Stomach (tissue), 9 donors: Measurements from ENCODE around the gene ELMO1. TPM values are rescaled to one million over a fixed set of nuclear protein-coding genes. Genes with fewer than 3 reads are reported as not detected.

Source experiments
- DNase-seq, 2 donors: peaks; one replicate each; pipeline versions ENCODE4 v3.0.0 to v3.0.0-alpha.2; 2013 to 2019
- H3K27ac ChIP-seq, 5 donors: fragments of 200-600 bp in 4 of 5; sonication (generic) in 4 of 5; one replicate each; pipeline ENCODE4 v1.5.1; 2013 to 2019; ENCODE audit warnings: mild to moderate bottlenecking in 1 of 5, moderate library complexity in 1 of 5
- H3K27me3 ChIP-seq, 3 donors: fragments of 200-600 bp; sonication (generic); one replicate each; pipeline ENCODE4 v1.5.1; 2017 to 2019; ENCODE audit warnings: mixed run types in 1 of 3
- H3K36me3 ChIP-seq, 4 donors: fragments of 200-600 bp; sonication (generic); 1 replicate in 3 of 4; 2 replicates in 1 of 4; pipeline ENCODE4 v1.5.1; 2016 to 2019
- H3K4me1 ChIP-seq, 4 donors: fragments of 200-600 bp; sonication (generic); one replicate each; pipeline ENCODE4 v1.5.1; 2016 to 2019
- H3K4me3 ChIP-seq, 4 donors: fragments of 200-600 bp; sonication (generic) in 3 of 4; one replicate each; pipeline ENCODE4 v1.5.1; 2016 to 2019; ENCODE audit warnings: mild to moderate bottlenecking in 1 of 4
- H3K9me3 ChIP-seq, 4 donors: fragments of 200-600 bp; sonication (generic); one replicate each; pipeline ENCODE4 v1.5.1; 2016 to 2019
- EP300 ChIP-seq: sonication (generic); formaldehyde crosslinking; IDR thresholded peaks from one replicate; pipeline ENCODE4 v1.6.1; 2017; ENCODE audit warnings: antibody characterized with exemption
- POLR2A ChIP-seq, 4 donors: fragments of 450-650 bp; IDR thresholded peaks; one replicate each; pipeline ENCODE4 v1.6.1; 2016; ENCODE audit warnings: antibody characterized with exemption in 4 of 4, control low read depth in 2 of 4, mild to moderate bottlenecking in 1 of 4, moderate library complexity in 1 of 4
- POLR2AphosphoS5 ChIP-seq, 3 donors: sonication (generic); formaldehyde crosslinking; IDR thresholded peaks; one replicate each; pipeline ENCODE4 v1.6.1; 2016; ENCODE audit warnings: antibody characterized with exemption in 3 of 3
- WGBS, 5 donors: extraction: QIAGEN DNeasy Blood & Tissue Kit in 3 of 5; methylation state at CpG; one replicate each; pipeline versions ENCODE4 v1.1.5 to v1.1.7; 2013 to 2018; 5-methylcytosine and 5-hydroxymethylcytosine counted together
- intact Hi-C: fragments of 100-400 bp; cut with DNase I; formaldehyde crosslinking; loops from one replicate; pipeline ENCODE4 v1.15.1; 2023; ENCODE audit warnings: low total_unique reads
- polyA plus RNA-seq, 3 donors: library from polyadenylated mRNA; stranded (reverse); fragments of 200-250 nt; gene quantifications; one replicate each; pipeline ENCODE4 v1.2.3, GENCODE V29; 2013
- total RNA-seq, 5 donors: library from RNA; depleted of rRNA; stranded (reverse); fragments of >200 nt; gene quantifications; one replicate each; pipeline versions ENCODE4 v1.1.0 to v1.2.3, GENCODE V29; 2014 to 2016
- TF ChIP-seq, protein P1 (sequence below), 7 experiments: fragments of 450-650 bp in 4 of 7; fragments of 200-600 bp in 3 of 7; sonication (generic) in 3 of 7; IDR thresholded peaks; one replicate each; pipeline ENCODE4 v1.5.1; 2016 to 2019; ENCODE audit warnings: antibody characterized with exemption in 7 of 7, control low read depth in 2 of 7, mild to moderate bottlenecking in 1 of 7
- donor health status: healthy with polysubstance abuse.
- donor health status: Bipolar disorder and iron deficiency.
- donor health status: healthy.

Gene ELMO1
- total and polyA plus RNA-seq, 8 donors: 4.1 to 117 (median 44.8) TPM

DNA sequence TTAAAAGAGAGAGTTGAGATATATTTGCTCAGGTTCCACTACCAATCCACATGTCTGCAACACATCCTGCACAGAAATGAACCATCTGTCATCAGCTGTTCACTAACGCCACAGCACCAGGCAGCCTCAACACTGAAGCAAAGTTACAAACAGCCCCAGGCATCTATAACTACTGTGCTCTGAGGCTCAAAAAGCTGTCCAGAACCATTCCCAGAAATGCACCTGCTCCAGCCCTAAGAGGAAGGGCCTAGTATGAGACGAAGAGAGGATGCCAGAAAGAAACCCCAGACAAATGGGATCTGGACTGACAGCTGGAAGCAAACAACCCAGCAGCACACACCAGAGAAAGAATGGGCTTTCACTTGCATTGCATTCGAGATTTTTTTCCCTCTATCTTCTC, 159.3 kb downstream of the ELMO1 start:
- Histone ChIP-seq H3K27ac (no peak overlapping the region), H3K4me1 (peaks cover 9 to 35% (median 20%) of the 10 kb centered on the region in 4 donors), H3K4me3 (no peak overlapping the region), H3K27me3 (no peaks in the 10 kb centered on the region), H3K9me3 (no peaks in the 10 kb centered on the region), H3K36me3 (no peaks in the 10 kb centered on the region)
- 47 to 67% (median 56%) methylated on average over 3 of the region's 3 CpGs for WGBS, 5 donors
- intact Hi-C loops: no loop called here
- no peak for DNase-seq
- TF ChIP-seq, protein P1, sequence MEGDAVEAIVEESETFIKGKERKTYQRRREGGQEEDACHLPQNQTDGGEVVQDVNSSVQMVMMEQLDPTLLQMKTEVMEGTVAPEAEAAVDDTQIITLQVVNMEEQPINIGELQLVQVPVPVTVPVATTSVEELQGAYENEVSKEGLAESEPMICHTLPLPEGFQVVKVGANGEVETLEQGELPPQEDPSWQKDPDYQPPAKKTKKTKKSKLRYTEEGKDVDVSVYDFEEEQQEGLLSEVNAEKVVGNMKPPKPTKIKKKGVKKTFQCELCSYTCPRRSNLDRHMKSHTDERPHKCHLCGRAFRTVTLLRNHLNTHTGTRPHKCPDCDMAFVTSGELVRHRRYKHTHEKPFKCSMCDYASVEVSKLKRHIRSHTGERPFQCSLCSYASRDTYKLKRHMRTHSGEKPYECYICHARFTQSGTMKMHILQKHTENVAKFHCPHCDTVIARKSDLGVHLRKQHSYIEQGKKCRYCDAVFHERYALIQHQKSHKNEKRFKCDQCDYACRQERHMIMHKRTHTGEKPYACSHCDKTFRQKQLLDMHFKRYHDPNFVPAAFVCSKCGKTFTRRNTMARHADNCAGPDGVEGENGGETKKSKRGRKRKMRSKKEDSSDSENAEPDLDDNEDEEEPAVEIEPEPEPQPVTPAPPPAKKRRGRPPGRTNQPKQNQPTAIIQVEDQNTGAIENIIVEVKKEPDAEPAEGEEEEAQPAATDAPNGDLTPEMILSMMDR (IDR thresholded peaks at IDR 0.05): no peak
- TF ChIP-seq EP300 (no peak), POLR2AphosphoS5 (IDR thresholded peaks at IDR 0.05) (no peak), POLR2A (IDR thresholded peaks at IDR 0.05) (no peak)

DNA sequence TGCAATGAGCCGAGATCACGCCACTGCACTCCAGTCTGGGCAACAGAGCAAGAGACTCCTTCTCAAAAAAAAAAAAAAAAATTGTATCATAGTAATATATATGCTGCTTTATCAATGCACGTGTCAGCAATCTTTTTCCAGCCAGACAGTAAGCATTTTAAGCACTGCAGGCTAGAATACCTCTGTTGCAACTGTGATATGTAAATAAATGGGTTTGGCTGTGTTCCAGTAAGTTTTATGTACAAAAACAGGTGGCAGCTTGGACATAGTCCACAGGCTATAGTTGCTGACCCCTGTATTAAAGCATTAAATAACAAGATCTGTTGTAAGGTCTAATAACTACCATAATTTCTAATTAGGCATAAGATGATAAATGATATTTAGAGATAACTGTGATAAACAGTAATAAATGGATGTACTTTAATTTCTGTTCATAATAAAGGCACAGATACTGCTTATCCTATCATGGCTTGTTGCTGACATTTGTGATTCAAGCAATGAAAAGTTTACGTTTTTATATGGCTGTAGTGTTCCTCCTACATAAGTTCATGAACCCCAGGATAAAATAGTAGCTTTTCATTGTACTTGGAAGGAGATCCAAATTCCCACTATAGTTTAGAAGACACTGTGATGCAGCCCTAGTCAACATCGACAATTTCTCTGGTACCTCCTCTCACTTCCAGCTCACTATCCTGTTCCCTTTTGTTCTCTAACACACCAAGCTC, 161.4 kb downstream of the ELMO1 start:
- DNase-seq: peak in 1 of 2 donors; percentile 62
- H3K27ac ChIP-seq: no peak overlapping the region
- no peaks in the 10 kb centered on the region for H3K36me3 ChIP-seq
- intact Hi-C loops: no loop called here
- H3K4me3 ChIP-seq: no peak overlapping the region
- TF ChIP-seq POLR2AphosphoS5 (IDR thresholded peaks at IDR 0.05) (no peak), POLR2A (IDR thresholded peaks at IDR 0.05) (no peak), EP300 (no peak)
- TF ChIP-seq, protein P1 (IDR thresholded peaks at IDR 0.05): no peak
- no peaks in the 10 kb centered on the region for H3K27me3 ChIP-seq
- H3K4me1 ChIP-seq: peaks cover 11 to 45% (median 22%) of the 10 kb centered on the region in 4 donors
- H3K9me3 ChIP-seq: no peaks in the 10 kb centered on the region
- WGBS, 5 donors: 37 to 54% (median 46%) methylated on average over 5 of the region's 5 CpGs

DNA sequence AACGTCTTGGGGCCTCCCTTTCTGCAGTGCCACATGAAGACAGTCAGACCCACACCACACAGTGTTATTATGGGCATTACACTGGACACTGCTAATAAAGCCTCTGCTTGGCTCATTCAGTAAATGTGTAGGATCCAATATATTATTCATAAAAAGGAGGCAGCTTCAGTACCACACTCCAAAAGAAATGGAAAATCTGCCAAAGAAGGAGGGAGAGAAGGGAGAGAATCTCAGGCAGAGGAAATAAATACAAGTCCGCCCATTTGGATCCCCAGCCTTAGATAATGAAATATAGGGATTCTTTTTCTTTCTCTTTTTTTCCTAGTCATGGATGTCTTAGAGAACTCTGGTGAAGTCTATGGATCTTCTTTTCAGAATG, 162.2 kb downstream of the ELMO1 start:
- Histone ChIP-seq H3K27me3 (no peaks in the 10 kb centered on the region), H3K36me3 (no peaks in the 10 kb centered on the region), H3K4me3 (no peak overlapping the region), H3K4me1 (peaks cover 11 to 45% (median 22%) of the 10 kb centered on the region in 4 donors), H3K9me3 (no peaks in the 10 kb centered on the region), H3K27ac (no peak overlapping the region)
- TF ChIP-seq EP300 (no peak), POLR2A (IDR thresholded peaks at IDR 0.05) (no peak), POLR2AphosphoS5 (IDR thresholded peaks at IDR 0.05) (no peak)
- TF ChIP-seq, protein P1 (IDR thresholded peaks at IDR 0.05): no peak
- 46 to 57% (median 50%) methylated on average over 2 of the region's 2 CpGs for WGBS, 5 donors
- peak in 1 of 2 donors; percentile 47 for DNase-seq
- intact Hi-C loops: no loop called here

DNA sequence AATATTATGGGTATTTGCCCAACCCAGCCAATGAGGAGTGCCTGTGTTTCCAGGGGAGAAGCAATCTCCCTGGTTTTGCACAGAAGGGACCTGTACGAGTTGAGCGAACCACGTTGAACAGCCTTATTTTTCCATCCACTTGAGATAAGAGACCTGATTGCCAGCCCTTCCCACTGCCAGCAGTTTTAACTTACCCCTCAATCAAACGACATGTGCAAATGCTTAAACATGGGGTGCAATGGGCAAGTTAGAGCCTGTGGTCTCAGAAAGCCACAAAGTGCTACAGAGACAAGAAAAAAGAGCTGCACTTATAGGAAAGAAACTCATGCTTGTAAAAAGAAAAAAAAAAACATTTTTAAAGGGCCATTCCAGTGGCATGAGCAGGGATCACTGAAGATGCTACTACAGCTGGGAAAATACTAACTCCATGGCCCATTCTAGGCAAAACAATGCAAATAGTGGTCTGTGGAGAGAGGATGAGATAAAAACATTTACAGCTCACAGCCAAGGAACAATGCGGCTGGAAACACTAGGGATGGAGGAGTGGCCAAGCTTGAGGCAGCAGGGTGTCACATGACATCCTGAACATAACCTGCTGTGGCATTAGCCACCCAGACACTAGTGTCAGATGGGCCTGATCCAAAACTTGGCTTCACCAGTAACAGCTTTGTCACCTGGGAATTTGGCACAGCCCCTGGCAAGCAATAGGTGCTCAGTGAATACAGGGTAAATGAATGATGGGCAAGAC, 162.8 kb downstream of the ELMO1 start:
- peaks cover 11 to 45% (median 22%) of the 10 kb centered on the region in 4 donors for H3K4me1 ChIP-seq
- peak in 1 of 2 donors; percentile 49 for DNase-seq

More for the DNA sequence above, 162.8 kb downstream of the ELMO1 start:
- TF ChIP-seq POLR2AphosphoS5 (IDR thresholded peaks at IDR 0.05): no peak
- TF ChIP-seq, protein P1 (IDR thresholded peaks at IDR 0.05): no peak
- no peaks in the 10 kb centered on the region for H3K36me3 ChIP-seq
- intact Hi-C loops: no loop called here
- 24 to 39% (median 28%) methylated on average over 5 of the region's 5 CpGs for WGBS, 5 donors
- H3K9me3 ChIP-seq: no peaks in the 10 kb centered on the region
- no peaks in the 10 kb centered on the region for H3K27me3 ChIP-seq
- H3K27ac ChIP-seq: no peak overlapping the region
- H3K4me3 ChIP-seq: no peak overlapping the region
